HG03103 (cell line): ENCODE data around the gene KBTBD3.

Experiments
- ATAC-seq: cut with Tn5 transposase; IDR thresholded peaks from one replicate; pipeline ENCODE4 v1.9.1; 2021; ENCODE audit warnings: low read depth; ENCODE audit not compliant: unreplicated experiment

Gene KBTBD3, protein sequence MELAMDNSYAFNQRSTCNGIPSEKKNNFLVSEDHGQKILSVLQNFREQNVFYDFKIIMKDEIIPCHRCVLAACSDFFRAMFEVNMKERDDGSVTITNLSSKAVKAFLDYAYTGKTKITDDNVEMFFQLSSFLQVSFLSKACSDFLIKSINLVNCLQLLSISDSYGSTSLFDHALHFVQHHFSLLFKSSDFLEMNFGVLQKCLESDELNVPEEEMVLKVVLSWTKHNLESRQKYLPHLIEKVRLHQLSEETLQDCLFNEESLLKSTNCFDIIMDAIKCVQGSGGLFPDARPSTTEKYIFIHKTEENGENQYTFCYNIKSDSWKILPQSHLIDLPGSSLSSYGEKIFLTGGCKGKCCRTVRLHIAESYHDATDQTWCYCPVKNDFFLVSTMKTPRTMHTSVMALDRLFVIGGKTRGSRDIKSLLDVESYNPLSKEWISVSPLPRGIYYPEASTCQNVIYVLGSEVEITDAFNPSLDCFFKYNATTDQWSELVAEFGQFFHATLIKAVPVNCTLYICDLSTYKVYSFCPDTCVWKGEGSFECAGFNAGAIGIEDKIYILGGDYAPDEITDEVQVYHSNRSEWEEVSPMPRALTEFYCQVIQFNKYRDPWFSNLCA

DNA sequence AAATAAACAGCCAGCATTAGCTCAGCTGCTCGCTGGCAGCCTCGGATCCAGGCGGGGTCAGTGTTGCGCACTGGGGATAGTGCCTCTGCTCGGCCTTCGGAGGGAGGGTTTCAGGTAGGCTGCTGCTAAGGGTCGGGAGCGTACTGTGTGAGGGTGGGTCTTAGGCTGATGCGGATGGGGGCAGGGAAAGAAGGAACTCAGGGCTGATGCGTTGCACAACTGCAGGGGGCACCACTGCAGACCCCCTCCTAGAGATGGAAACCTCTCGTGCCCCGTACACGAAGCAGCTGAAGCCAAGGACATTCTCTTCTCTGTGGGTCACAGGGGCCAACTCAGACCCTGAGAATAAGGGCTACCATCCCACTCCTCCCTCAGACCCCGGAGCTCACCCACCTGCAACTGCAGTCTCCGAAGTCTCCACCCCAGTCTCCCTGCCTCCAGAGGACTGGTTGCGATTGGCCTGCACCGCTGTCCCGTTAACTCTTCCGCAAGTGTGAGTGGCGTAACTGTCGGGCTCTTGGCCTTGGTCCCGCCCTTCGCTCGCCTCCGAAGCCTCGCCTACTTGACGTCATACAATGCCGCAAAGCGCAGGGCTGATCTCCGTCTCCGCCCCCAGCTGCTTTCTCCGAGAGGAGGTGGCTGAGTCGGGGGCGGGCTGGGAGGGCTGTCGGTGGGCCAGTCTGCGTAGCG lies at the start of gene KBTBD3:
KBTBD3 (minus strand) TSS at position 429 of the 690 bp plus-strand sequence. CDS start 18,250 bp downstream, outside the sequence.
- peak; percentile 90 for ATAC-seq

DNA sequence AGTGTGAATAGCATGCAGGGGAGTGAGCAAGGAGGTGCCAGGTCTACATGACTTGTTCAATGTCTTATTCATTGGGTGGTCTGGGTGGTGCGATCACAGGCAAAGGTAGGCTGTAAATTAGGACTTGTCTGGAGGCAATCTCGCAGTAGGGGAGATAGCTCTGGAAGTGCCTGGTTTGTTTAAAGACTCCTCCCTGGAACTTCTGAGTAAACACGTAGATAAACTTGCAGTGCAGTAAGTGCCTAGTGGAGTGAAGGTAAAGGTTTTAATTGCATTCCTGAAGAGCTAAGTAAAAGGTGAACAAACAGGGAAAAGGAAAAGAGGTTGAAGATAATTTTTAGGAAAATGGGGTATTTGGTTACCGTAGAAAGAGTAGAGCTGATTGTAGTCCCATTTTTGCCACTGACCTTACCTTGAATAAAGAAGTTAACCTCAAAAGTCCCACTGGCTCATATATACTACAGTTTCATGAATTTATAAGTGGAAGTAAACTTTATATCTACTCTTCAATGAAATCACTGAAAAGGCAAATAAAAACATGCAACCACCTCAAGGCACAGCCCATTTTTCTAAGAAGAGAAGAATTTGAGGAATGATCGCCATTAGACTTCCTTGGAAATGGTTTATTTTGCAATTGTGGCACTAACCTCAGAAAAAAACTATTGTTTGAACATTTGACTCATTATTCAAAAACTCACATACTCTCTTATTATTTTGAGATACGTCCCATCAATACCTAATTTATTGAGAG lies 44.6 kb upstream of the KBTBD3 start:
- ATAC-seq, result no peak

DNA sequence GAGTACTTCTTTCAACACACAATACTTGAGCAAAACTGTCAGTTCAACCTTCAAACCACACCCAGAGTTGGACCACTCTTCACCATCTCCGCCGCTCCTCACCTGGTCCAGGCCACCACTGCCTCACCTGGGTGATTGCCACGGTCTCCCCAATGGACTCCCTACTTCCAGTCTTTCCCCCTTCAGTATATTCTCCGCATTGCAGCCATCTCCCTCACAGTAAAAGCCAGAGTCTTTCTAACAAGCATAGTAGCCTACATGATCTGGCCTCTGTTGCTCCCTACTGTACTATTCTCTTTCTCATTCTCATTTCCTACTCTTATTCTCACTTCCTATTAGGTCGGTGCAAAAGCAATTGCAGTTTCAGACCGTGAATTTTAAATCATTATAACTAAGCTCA lies 28.8 kb upstream of the KBTBD3 start:
- ATAC-seq, result no peak

DNA sequence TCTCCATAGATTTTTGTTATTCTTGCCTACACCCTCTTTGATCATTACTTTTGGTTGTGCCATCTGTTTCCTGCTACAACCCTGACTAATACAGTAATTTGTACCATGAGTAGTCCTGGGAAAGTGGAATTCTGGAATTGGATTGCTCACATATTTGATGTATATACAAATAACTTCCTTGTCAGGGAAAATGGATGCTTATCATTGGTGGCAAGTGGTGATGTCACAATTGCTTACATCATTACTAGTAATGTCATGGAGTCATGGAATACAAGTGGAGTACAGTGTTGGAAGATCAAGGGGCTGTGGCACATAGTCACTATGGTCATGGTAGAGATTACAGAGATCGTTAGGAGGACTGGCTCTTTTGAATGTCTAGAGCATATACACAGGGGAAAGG lies 24.7 kb upstream of the KBTBD3 start:
- no peak for ATAC-seq

DNA sequence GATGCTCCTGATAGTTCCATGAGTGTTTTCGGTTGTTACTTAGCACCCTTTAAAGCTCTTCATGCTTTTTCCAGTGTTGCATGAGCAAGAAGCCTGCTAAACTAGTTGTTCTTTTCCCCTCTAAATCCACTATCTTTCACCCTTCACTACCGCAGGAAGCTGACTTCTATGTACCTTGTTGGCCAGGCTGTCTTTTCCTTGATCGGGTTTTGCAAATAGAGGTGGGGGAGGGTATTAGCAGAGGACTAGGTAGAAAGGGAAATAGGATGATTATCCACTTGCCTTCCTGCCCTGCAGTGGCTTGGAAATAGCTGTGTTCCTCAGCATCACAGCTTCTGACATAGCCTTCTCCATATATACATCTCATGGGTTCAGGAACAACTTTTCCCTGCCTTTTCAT lies 24.2 kb upstream of the KBTBD3 start:
- no peak for ATAC-seq

- no peak for ATAC-seq
These were observed 21.9 kb upstream of the KBTBD3 start for GRCh38 chr11:106098893-106099553.

- peak; percentile 23 for ATAC-seq
These were observed 15.3 kb upstream of the KBTBD3 start for GRCh38 chr11:106092446-106092845.

GRCh38 chr11:106091480-106092123 lies 14.5 kb upstream of the KBTBD3 start:
- ATAC-seq, result peak; percentile 97

GRCh38 chr11:106088896-106089295 lies 11.7 kb upstream of the KBTBD3 start:
- ATAC-seq, result no peak

DNA sequence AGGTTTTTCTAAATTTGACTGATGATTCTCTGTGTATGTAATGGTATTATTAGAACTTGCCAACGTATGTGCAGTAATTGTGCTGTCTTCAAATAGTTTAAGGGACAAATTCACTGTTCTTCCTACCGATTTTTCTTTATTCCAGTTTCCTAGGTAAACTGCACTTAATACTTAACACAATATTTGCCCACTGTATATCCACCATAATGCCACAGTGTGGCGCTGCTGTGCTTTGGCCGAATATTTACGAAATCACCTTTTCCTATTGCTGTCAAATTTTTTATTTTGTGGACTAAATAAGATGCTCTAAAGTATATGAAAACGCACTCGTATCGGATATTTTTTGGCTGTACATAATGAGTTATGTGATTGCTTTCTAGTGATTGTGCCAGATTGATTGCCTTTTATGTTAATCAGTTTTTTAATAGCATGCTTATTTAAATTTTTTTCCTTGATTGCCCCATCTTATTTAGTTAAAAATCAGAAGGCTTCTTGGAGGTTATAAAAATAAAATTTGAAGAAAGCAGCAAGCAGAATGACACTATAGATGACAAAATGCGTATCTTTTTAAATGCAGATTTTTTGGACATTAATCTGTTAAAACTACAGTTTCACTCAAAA lies 10.8 kb upstream of the KBTBD3 start:
- no peak for ATAC-seq

DNA sequence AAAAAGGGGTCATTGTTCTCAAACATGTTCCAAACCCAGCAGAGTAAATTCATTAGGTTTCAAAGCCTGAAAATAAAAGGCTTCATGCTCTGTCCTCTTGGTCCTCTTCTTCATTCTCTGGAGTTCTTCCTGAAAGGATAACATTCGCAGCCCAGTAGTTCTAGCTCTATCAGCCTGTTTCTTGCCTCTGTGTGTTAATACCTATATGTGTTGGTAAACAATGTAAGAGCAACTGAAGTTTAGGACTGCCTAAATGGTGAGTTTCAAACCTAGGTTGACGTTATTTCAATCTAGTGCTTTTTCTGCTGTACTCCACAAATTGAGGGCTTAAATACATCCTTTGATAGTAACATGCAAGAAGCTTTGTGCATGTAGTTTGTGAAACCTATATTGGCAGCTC lies 9.7 kb upstream of the KBTBD3 start:
- ATAC-seq, result no peak

- no peak for ATAC-seq
These were observed 9.0 kb upstream of the KBTBD3 start for GRCh38 chr11:106086135-106086534.

- no peak for ATAC-seq
These were observed 4.9 kb upstream of the KBTBD3 start for GRCh38 chr11:106082096-106082495.

- peak; percentile 12 for ATAC-seq
These were observed 685 bp upstream of the KBTBD3 start, which contains the start of gene AASDHPPT for GRCh38 chr11:106077609-106078455. Gene AASDHPPT (plus strand): TSS chr11:106077662. CDS start chr11:106077711, 49 bp downstream.

- no peak for ATAC-seq
These were observed 802 bp downstream of the KBTBD3 start for GRCh38 chr11:106076171-106076918.

- no peak for ATAC-seq
These were observed 4.3 kb downstream of the KBTBD3 start for GRCh38 chr11:106072804-106073203.

GRCh38 chr11:106070606-106071005 lies 6.5 kb downstream of the KBTBD3 start:
- ATAC-seq, result no peak

DNA sequence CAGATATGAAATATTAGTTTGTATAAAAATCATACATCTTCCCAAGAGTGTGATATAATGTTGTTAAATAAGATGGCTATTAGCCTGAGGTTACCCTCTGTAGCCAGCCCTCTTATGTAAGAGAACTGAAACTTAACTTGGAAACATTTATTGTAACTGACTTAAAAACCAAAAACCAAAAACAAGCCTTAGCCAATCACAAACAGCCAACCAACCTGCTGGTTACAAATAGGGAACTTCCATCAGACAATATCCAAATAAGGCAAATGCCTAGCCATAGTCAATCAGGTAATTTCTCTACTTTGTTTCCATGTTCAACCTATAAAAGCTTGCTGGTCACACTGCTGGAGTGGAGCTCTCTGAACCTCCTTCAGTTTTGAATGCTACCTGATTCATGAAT lies 14.1 kb downstream of the KBTBD3 start:
- ATAC-seq, result no peak
